ENCODE measurements around the gene ANKFN1.

The ANKFN1 gene

GRCh38 chr17:56514899-56515298 is 361.6 kb downstream of the ANKFN1 start:
- no peak for DNase-seq

GRCh38 chr17:56521414-56522141 is 368.3 kb downstream of the ANKFN1 start:
- DNase-seq: no peak

DNA sequence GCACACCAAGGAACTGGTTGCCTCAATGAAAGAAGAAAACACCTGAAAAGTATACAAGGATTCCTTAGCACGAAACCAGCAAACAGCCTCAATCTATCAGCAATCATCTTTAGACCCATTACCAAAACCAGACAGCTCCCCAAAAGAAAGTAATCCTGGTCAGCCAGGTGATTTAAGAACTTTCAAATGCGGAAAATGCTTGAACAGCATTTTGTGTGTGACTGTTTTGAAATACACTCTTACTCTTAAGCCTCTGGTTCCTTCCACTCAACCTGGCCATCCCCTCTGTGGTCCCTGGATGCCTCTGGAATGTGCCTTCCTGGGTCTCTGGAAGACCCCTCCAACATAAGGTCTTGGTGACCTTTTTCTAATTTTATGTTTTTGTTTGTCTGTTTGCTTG is 369.8 kb downstream of the ANKFN1 start:
- no peak for DNase-seq

- no peak for DNase-seq
These were observed 375.4 kb downstream of the ANKFN1 start for GRCh38 chr17:56528696-56529095.

- DNase-seq: no peak
These were observed 379.7 kb downstream of the ANKFN1 start for GRCh38 chr17:56532926-56533325.

DNA sequence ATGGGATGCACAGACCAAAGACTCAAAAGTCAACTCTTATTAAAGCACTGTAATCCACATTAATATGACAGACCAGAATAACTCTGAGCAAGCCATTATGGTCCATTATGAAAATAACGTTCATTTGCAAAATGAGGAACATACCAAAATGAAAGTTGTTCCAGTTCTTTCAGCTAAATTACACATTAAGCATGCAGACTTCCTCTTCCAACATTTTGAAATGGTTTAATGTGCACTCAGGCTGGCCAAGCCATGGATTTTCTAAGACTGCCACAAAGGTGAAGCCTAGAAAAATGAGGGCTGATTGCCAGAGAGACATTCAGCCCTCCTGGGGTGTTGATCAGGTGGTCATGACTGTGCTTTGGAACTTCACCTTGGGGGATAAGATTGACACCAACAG is 383.5 kb downstream of the ANKFN1 start:
- no peak for DNase-seq

DNA sequence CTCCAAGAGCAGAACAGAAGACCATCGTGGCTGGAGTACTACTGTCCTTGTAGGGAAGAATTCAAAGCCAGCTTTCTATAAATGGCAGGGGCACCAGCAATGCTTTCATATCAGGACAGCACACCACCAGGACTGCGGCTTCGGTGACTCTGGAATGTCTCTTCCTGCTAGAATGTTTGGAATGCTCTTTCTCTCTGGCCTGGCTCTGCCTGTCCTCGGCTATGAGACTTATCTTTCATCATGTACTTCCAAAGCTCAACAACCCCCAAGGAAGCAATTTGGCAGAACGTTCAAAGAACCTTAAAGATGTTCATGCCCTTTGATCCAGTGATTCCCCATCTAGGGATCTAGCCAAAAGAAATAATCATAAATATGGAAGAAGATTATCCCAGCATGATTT is 387.6 kb downstream of the ANKFN1 start:
- no peak for DNase-seq

- DNase-seq: no peak
These were observed 390.0 kb downstream of the ANKFN1 start for GRCh38 chr17:56543280-56543679.

DNA sequence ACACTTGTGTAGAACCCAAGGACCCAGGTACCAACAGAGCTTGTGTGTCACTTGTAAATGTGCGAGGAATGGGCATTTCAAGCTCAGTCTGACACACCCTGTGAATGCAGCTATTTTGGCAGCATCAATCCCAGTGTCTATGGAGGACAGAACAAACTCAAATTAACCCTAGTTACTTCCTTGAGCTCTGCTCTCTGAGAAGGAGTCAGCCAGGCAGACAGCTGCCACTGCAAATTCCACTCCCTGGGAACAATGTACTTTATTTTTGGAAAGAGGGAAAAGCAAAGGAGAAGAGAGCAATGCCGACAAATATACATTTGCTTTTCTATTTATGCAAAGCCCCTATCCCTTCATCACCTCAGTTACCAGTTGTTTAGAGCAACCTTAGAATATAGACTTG is 391.8 kb downstream of the ANKFN1 start:
- no peak for DNase-seq

DNA sequence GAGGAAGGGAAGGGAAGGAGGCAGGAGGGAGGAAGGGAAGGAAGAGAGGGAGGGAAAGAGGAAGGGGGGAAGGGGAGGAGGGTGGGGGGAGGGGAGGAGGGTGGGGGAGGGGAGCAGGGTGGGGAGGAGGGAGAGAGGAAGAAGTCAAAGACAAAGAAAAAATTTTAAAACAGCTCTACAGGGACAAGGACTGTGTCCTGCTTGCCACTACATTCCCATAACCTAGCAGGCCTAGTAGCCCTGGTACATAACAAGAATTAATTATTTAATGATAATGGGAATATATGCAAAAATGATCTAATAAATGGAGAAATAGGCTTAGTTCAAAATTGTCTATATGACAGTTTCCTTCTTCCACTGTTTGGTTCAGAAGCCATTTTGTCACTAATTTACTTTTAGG is 392.7 kb downstream of the ANKFN1 start:
- no peak for DNase-seq

DNA sequence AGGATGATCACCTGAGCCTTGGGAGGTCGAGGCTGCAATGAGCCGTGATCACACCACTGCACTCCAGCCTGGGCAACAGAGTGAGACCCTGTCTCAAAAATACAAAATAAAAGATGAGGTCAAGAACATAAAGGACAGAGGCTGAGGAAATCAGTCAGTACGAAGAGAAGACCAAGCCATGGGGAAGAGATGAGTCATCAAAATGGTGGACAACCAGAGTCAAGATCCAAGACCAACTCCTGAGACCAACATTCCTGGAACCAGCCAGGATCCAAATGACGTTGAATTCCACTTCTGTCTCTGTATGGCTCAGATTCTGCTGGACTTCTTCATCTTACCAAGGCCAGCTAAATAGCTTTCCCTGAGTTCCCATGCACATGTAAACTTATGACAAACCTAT is 395.4 kb downstream of the ANKFN1 start:
- no peak for DNase-seq

DNA sequence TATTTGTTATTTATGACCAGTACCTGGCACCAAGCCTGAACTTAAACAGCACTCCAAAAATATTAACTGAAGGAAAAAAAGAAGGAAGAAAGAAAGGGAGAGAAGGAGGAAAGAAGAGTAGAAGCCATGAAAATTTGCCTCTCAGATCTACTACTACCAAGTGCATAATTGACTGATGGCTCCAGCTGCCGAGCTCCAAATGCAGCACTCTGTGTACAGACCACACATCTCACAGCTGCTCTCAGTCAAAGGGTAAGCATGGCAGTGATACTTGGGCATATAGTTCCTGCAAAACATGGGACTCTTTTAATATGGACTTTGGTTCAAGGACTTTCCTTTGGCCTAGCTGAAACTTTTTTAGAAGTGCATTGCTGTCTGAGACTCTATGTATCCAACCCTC is 396.2 kb downstream of the ANKFN1 start:
- no peak for DNase-seq

DNA sequence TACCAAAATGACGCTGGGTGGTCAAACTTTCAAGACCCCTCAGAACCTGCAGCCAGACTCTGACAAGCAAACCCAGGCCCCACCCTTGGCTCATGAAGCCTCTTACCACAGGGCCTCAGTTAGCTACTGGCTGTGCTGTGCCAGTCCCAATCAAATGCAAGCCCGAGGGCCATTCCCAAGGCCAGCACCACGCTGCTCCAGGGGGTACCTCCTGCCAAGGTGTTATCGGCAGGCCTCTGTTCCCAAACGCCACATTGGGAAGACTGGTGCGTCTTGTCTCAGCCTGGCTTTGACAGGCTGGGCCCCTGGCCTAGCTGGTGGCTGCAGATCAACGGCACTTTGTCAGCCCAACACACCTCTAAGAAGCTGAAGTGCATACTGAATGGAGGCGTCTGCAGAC is 404.4 kb downstream of the ANKFN1 start:
- DNase-seq: no peak

DNA sequence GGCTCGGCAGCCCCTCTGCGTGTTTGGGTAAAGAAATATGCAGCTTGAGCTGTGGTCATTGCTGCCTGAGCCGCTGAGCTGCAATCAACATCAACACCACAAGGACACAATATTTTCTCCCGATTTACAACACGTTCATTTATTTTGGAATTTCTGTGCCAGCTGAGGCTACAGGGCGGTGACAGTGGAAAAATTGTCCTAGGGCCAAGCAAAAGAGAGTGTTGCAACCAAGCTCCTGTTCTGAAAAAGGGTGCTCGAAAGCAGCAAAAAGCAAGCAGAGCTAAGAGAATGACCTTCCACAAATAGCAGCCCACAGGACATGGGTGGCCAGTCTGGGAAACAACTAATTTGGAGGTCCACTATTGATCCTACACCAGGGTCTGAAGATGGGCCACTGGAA is 404.8 kb downstream of the ANKFN1 start:
- no peak for DNase-seq
